Aorta (tissue), 5 donors: ENCODE measurements around the gene LRRC74B. TPM values are rescaled to one million over a fixed set of nuclear protein-coding genes. Genes with fewer than 3 reads are reported as not detected.
"Not testable (repeated sequence)": the region's sequence is repeated elsewhere in the genome, so short reads cannot be mapped to it uniquely, and the experiment has no call there.

Experiments
- ATAC-seq: fragments of 200-7000 bp; cut with Tn5 transposase; one replicate; pipeline ENCODE4 v1.9.1; 2022; ENCODE audit warnings: moderate library complexity; ENCODE audit not compliant: low FRiP score
- DNase-seq, 2 donors: peaks; one replicate each; pipeline ENCODE4 v3.0.0-alpha.2; 2020
- H3K27ac ChIP-seq, 2 donors: one replicate each; pipeline ENCODE4 v1.5.1; 2013; ENCODE audit warnings: low read length in 2 of 2, mild to moderate bottlenecking in 2 of 2, moderate library complexity in 2 of 2, control low read depth in 1 of 2, inconsistent platforms in 1 of 2, low read depth in 1 of 2
- H3K27me3 ChIP-seq, 2 donors: one replicate each; pipeline ENCODE4 v1.6.1; 2013; ENCODE audit warnings: control low read depth in 1 of 2, low read length in 1 of 2, mild to moderate bottlenecking in 1 of 2, moderate library complexity in 1 of 2; ENCODE audit not compliant: insufficient read depth in 2 of 2, control insufficient read depth in 1 of 2
- H3K36me3 ChIP-seq, 2 donors: one replicate each; pipeline ENCODE4 v1.6.1; 2013; ENCODE audit warnings: control low read depth in 1 of 2, low read length in 1 of 2, mild to moderate bottlenecking in 1 of 2; ENCODE audit not compliant: insufficient read depth in 2 of 2, control insufficient read depth in 1 of 2
- H3K4me1 ChIP-seq, 2 donors: one replicate each; pipeline ENCODE4 v1.6.1; 2013; ENCODE audit warnings: low read length in 2 of 2, control low read depth in 1 of 2, mild to moderate bottlenecking in 1 of 2, moderate library complexity in 1 of 2; ENCODE audit not compliant: insufficient read depth in 2 of 2, control insufficient read depth in 1 of 2
- H3K4me3 ChIP-seq, 2 donors: one replicate each; pipeline ENCODE4 v1.5.1; 2013; ENCODE audit warnings: low read length in 2 of 2, control low read depth in 1 of 2, mild to moderate bottlenecking in 1 of 2
- H3K9me3 ChIP-seq: one replicate; pipeline ENCODE4 v1.6.1; 2013; ENCODE audit warnings: mild to moderate bottlenecking, low read length; ENCODE audit not compliant: control insufficient read depth
- WGBS, 2 donors: extraction: QIAGEN DNeasy Blood & Tissue Kit; methylation state at CpG; one replicate each; pipeline ENCODE4 v1.1.7; 2013; 5-methylcytosine and 5-hydroxymethylcytosine counted together
- intact Hi-C, 2 donors: fragments of 100-400 bp; cut with DNase I; formaldehyde crosslinking; loops; one replicate each; pipeline versions ENCODE4 v1.14.2 to v1.15.0; 2022
- polyA plus RNA-seq, 2 donors: library from polyadenylated mRNA; stranded (reverse); fragments of 200-250 nt; gene quantifications; one replicate each; pipeline ENCODE4 v1.2.3, GENCODE V29; 2013
- total RNA-seq, 2 donors: library from RNA; stranded (reverse); fragmentation: NEBNext Ultra II Directional; extraction: Animal tissue kit (Norgen Biotek cat#: 25700); gene quantifications; one replicate each; pipeline ENCODE4 v1.2.1, GENCODE V29; 2021
- donor health status: healthy with polysubstance abuse.
- donor health status: Bipolar disorder and iron deficiency.
- donor health status: DM: no; HTN: no; CAD: no.
- donor health status: DM: no; HTN: no; CAD: no.
- donor health status: DM: yes; HTN: yes; CAD: no.

LRRC74B gene
- total and polyA plus RNA-seq, 4 donors = 0.05 TPM; not detected in 3

DNA sequence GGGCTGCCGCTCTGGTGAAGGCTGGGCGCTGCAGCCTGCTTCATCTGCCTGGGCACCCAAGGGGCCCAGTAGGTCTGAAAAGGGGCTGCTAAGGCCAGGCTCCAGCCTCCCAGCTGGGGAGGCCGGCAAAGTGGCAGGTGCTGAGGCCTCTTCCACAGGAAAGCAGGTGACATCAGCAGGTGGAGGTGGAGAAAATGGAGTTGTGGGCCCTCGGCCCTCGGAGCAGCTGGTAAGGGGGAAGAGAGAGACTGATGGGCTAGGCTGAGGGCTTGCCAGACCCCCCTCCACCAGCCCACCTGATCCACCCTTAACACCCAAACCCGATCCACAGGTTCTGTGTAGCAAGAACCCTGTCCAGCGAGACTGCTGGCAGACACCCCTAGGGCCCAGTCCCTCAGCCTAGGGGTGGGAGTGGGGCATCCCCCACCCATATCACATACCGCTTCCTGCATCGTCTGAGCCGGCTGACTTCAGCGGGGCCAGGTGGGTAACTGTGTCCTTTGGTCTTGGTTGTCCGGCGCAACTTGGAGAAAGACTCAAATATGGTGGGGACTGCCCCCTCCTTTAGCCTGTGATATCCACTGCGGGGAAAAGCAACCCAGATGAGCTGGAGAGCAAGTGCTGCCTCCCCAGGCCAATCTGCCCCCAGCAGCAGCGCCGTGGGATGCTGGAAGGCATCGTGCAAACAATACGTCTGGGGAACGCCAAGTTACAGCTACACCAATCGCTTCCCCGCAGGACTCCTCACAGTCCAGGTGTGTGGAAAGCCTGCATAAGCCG, 45.3 kb upstream of the LRRC74B start:
- DNase-seq (no peak), ATAC-seq (no peak)
- Histone ChIP-seq H3K36me3 (no peaks in the 10 kb centered on the region), H3K4me3 (peak overlapping the region; percentile 12 to 27), H3K9me3 (no peaks in the 10 kb centered on the region), H3K27me3 (no peaks in the 10 kb centered on the region), H3K4me1 (no peaks in the 10 kb centered on the region), H3K27ac (no peak overlapping the region)
- intact Hi-C loops = no loop called here
- WGBS, 2 donors = 51 to 53% methylated on average over 21 to 22 of the region's 22 CpGs

DNA sequence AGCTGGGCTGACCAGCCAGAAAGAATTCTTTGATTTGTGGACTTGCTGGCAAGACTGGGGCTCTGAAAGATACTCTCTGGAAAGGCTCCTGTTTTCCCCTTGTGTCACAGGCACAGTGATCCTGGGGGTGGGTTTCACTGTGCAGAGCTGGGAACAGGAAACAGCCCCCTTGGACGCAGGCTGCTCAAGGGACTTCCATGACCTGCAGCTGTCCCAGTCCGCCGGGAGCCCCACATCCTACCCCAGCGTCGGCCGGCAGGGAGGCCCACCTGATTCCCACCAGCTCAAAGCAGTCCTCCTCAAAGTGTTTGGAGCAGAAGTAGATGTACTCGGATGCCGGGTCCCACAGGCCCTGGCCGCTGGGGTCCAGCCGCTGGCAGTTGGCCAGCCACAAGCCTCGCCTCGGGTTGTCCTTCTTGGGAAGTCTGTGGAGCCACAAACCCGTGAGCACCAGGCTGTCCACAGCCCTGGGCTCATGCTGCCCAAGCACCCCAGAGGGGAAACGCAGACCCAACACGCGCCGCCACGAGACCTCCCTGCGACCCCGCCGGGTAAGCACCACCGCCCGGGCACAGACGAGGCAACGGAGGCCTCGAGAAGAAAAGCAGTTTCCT, 44.7 kb upstream of the LRRC74B start:
- no peak for ATAC-seq

DNA sequence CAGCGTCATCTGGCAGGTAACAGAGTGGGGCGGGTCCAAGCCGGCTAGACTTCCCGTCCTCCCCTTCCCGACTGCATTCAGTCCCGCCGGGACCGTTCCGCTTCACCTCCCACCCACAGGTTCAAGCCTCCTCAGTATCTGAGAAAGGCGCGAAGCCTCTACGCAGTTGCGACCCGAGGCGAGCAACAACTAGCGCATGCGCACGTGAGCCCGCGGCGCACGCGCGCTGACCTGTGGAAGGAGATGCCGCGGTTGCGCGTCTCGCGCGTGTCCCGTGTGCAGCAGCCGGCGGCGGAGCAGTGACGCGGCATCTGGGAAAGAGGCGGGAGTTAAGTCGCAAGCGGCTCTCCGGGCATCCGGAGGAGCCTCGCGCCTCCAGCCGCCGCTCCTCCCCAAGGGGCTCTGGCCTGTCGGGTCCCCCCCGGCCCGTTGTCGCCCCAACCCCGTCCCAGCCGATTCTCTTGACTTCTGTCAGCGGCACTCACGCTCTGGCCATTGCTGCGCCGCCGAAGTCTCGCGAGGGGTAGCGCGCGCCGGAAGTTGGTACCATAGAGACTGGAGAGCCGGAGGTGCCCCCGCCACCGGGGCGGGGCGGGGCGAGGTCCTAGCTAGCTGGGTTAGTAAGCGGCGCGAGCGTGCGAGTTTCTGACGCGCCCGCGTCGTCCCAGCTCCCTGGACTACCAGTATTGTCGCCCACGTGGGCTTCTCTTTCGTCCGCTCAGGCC, 44.0 kb upstream of the LRRC74B start, which contains the start of gene THAP7:
THAP7 (minus strand) TSS at position 518 of the 725 bp plus-strand sequence; CDS start at position 311, 207 bp downstream.
- Histone ChIP-seq H3K4me3 (peak within 1 kb of the TSS; percentile 67 to 78), H3K27ac (peak within 1 kb of the TSS; percentile 69 to 97), H3K9me3 (no peaks in the 10 kb centered on the region), H3K36me3 (no peaks in the 10 kb centered on the region), H3K27me3 (no peaks in the 10 kb centered on the region), H3K4me1 (no peaks in the 10 kb centered on the region)
- intact Hi-C loops = loop anchor here in 1 of 2 donors (1.0 kb wide), 1 partner anchor 19 kb away; the partner anchor contains the start of gene LZTR1
- 0 to 1% methylated on average over 83 of the region's 83 CpGs for WGBS, 2 donors
- DNase-seq (peak; percentile 99 to 100), ATAC-seq (peak; percentile 98)

More for the DNA sequence above, 44.7 kb upstream of the LRRC74B start:
- no peak for DNase-seq
- intact Hi-C loops = loop anchor here in 1 of 2 donors (1.0 kb wide), 1 partner anchor 19 kb away; the partner anchor contains the start of gene LZTR1
- Histone ChIP-seq H3K9me3 (no peaks in the 10 kb centered on the region), H3K27me3 (no peaks in the 10 kb centered on the region), H3K4me1 (no peaks in the 10 kb centered on the region), H3K4me3 (peak overlapping the region; percentile 12 to 27), H3K27ac (peak overlapping the region in 1 of 2 donors; percentile 97), H3K36me3 (no peaks in the 10 kb centered on the region)
- WGBS, 2 donors = 1 to 2% methylated on average over 26 of the region's 26 CpGs

DNA sequence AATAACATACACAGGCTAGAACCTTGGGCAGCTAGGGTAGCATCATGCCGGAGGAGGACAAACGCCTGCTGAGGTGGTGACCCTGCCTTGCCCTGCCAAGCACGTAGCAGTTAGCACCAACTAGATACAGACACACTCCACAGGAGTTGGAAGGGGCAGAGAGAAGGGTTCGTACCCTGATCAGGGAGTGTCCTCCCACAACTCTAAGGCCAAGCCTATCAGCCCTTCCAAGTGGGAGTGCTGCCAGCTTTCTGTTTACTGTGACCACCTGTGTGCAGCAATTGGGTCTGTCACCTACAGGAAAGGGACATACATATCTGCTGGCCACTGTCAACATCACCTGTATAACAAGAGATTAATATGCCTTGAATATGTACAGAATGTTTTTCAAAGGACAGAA, 42.0 kb upstream of the LRRC74B start:
- Histone ChIP-seq H3K9me3 (no peaks in the 10 kb centered on the region), H3K4me1 (no peaks in the 10 kb centered on the region), H3K36me3 (no peaks in the 10 kb centered on the region), H3K27ac (no peak overlapping the region), H3K27me3 (no peaks in the 10 kb centered on the region), H3K4me3 (no peak overlapping the region)
- DNase-seq = no peak
- ATAC-seq = no peak
- 90 to 94% methylated on average over 4 of the region's 4 CpGs for WGBS, 2 donors
- intact Hi-C loops = no loop called here

DNA sequence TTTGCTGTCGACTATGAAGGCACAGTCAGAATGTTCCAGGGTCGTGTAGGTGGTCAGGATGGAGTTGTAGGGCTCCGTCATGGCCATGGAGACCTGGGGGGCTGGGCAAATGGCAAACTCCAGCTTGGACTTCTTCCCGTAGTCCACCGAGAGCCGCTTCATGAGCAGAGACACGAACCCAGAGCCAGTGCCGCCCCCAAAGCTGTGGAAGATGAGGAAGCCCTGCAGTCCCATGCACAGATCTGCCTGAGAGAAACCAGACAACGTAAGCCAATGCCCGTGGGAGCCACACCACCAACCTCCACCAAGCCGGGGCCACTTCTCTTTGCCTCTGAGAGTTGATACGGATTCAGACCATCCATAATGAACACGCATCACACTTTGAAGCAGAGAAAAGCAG, 36.5 kb upstream of the LRRC74B start:
- DNase-seq, ATAC-seq, H3K4me1 ChIP-seq, H3K36me3 ChIP-seq, H3K27ac ChIP-seq, H3K4me3 ChIP-seq, H3K27me3 ChIP-seq, intact Hi-C loops, H3K9me3 ChIP-seq: not testable (repeated sequence)
- WGBS, 2 donors = 82 to 85% methylated on average over 13 of the region's 13 CpGs

DNA sequence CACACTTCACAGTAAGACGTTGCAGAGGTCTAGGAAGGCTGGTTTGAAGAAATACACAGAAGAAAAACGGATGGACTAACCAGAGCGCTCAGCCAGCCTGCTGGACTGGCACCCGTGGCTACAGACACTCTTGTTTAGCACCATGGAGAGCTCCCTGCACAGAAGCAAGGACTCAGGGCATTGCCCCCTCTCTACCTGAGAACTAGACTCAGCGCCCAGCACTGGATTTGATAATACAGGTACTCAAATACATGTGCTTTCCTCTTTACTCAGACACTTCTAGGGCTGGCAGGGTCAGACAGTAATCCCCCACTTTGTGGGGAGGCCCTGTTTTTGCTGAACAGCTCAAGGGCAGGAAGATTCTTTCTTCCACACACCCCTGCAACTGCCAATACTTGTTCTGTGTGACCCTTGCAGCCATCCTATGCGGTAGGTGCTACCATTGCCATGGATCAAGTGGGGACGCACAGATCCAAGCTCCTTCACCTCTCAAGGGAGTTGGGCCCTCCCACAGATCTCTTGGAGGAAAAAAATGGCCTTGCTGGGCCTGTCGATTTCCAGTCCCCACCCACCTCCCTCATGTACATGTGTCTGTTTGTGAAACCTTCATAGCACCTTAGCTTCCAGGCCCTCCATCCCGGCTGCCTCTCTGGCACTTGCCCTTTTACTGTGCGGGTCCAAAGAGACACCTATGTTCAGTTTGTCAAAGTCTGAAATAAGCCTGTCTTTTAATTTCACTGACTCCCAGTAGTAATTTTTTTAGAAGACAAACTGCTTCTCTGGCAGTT, 35.9 kb upstream of the LRRC74B start:
- H3K27ac ChIP-seq = no peak overlapping the region
- whole genome bisulfite sequencing, 2 donors = 38% methylated on average over 10 of the region's 10 CpGs
- ATAC-seq = no peak
- H3K9me3 ChIP-seq = no peaks in the 10 kb centered on the region
- intact Hi-C loops = no loop called here
- no peaks in the 10 kb centered on the region for H3K27me3 ChIP-seq
- H3K4me1 ChIP-seq = no peaks in the 10 kb centered on the region
- no peaks in the 10 kb centered on the region for H3K36me3 ChIP-seq
- no peak overlapping the region for H3K4me3 ChIP-seq
- DNase-seq = no peak

DNA sequence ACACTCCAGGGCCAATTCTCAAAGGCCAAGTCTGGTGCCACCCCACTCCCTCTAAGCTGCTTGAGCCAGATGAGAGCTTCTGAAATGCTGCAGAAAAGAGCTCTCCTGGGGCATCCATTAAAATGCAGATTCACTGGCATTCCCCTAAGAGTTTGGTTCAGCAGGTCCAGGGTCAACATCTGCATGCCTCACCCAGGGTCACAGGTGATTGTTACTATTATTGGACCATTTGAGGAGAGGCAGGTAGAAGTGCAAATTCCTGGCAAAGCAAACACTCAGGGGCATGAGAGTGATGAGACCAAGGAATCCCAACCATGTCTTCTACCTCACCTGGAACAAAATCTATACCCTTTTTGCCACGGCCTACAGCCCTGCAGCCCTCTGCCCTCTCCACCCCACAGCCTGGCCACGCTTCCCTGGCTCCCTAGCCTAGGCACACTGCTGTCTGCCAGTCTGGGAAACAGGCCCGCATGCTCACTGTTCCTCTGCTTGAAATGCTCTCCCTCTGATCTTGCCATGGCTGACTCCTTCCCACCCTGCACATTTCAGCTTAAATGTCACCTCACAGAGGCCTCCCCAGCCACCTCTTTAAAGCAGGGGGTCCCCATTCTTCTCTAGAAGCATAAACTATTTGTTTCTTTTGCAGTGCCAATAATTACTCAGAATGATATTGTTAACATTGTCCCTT, 35.2 kb upstream of the LRRC74B start:
- ATAC-seq = no peak
- Histone ChIP-seq H3K27ac (no peak overlapping the region), H3K4me1 (no peaks in the 10 kb centered on the region), H3K9me3 (no peaks in the 10 kb centered on the region), H3K4me3 (no peak overlapping the region), H3K27me3 (no peaks in the 10 kb centered on the region), H3K36me3 (no peaks in the 10 kb centered on the region)
- intact Hi-C loops = no loop called here
- no peak for DNase-seq
- 93% methylated on average over 3 of the region's 3 CpGs for WGBS, 2 donors
